ENCODE results near the gene DNAJC15. TPM values are rescaled to one million over a fixed set of nuclear protein-coding genes. Genes with fewer than 3 reads are reported as not detected.

DNAJC15 gene
- 10.2 and 12.8 TPM in 2 replicates for total RNA-seq

DNA sequence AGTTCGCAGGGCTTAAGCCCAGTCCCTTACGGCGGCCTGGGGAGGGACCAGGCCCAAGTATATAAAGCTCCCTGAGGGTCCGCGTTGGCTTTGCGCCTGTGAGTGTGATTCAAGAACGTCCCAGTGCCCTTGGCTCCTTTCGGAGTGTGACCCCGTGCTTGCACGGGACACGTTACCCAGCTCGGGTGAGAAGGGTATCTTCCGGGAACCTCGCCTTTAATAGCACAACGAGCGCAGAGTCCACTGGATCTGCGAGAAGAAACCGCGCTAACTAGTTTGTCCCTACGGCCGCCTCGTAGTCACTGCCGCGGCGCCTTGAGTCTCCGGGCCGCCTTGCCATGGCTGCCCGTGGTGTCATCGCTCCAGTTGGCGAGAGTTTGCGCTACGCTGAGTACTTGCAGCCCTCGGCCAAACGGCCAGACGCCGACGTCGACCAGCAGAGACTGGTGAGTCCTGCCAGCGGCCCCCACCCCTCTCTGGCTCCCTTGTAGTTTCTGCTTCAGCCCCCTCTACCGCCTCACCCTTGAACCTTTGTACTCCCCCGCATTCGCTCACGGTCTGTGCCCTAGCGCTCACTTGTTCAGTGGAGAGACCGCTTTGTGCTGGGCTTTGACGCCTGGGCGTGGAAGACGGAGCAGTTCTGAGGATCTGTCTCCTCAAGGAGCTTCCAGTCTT lies at the start of gene DNAJC15:
DNAJC15 (plus strand) TSS at position 298 of the 675 bp plus-strand sequence; CDS start at position 339, 41 bp downstream.

DNA sequence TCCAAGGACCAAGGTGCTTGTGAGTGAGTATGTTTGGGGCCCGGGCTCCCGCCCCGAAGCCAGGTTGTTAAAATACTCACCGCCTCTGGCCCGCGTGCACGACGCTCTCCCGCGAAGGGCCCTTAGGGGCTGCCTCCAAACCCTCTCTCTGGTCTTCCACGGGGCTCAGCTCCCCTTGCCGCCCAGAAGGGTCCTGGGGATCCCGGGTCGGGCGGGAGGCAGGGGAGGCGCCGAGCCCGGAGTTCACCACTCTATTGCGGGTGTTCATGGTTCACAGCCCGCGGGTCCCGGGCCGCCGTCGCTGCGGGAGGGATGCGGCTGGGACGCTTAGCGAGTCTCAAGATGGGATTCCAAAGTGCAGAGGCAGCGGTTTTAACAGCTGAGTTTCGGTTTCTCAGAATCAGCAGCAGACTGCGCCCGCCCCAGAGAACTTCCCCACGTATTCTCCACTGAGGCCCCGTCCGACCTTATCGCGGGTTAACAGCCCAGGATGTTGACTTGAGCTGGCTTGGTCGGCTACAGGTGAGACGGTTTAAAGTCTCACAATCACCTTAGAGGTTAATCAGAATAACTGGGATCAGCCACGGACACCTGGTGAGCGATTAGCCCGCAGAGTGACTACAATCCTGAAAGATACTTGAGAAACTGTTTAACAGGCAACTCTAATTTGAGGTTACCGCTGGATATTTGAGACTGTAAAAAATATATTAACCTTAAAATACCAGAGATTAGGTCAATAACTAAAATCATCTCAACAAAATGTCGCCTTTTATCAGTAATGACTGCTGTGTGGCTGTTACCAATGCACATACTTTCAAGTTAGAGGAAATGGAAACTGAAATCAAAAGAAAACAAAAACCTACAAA lies 31.3 kb upstream of the DNAJC15 start, which contains the start of gene EPSTI1:
EPSTI1 (minus strand) TSS at position 344 of the 866 bp plus-strand sequence; CDS start at position 268, 76 bp downstream.

Other genes with a start within 250 kb of the DNAJC15 start
- not detected in 2 replicates for gene FAM216B, start 242.0 kb upstream of the DNAJC15 start, total RNA-seq
- 17.1 and 26.4 TPM in 2 replicates for gene EPSTI1, start 31.3 kb upstream of the DNAJC15 start, total RNA-seq

Measured in hair follicle dermal papilla cell (primary cell).